ENCODE measurements around the gene RAB6A.

- TF ChIP-seq POLR2AphosphoS5 (IDR thresholded peaks at IDR 0.05; ENCODE audit: borderline replicate concordance, low read depth, low read length) (no peak), EZH2 (IDR thresholded peaks at IDR 0.05) (no peak)
Measured at GRCh38 chr11:73635721-73636120, 125.2 kb downstream of the RAB6A start.
